ENCODE results near the gene RGS10.

DNA sequence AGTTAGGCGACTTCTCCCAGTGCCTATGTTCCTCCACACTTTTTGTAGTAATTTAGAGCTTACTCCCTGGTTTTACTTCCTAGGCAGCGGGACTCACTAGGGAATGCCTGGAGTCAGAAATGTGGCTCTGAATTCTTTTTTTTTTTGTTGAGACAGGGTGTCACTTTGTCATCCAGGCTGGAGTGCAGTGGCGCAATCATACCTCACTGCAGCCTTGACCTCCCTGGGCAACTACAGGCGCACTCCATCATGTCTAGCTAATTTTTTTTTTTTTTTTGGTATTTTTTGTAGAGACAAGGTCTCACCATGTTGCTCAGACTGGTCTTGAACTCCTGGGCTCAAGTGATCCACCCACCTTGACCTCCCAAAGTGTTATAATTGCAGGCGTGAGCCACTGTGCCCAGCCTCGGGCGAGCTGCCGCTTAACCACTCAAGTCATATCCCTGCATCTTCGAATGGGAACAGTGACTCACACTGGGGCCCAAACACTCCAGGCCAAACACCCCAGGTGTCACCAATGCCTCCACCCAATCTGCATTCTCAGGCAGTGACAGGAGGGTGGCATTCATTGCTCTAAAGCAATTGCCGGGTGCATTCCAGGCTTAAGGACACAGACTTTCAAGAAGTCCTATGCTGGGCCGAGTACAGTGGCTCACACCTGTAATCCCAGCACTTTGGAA lies 19.6 kb downstream of the RGS10 start:
- TF ChIP-seq EZH2phosphoT487 (IDR thresholded peaks at IDR 0.05; ENCODE audit: borderline replicate concordance) = no peak
- TF ChIP-seq, protein P1, sequence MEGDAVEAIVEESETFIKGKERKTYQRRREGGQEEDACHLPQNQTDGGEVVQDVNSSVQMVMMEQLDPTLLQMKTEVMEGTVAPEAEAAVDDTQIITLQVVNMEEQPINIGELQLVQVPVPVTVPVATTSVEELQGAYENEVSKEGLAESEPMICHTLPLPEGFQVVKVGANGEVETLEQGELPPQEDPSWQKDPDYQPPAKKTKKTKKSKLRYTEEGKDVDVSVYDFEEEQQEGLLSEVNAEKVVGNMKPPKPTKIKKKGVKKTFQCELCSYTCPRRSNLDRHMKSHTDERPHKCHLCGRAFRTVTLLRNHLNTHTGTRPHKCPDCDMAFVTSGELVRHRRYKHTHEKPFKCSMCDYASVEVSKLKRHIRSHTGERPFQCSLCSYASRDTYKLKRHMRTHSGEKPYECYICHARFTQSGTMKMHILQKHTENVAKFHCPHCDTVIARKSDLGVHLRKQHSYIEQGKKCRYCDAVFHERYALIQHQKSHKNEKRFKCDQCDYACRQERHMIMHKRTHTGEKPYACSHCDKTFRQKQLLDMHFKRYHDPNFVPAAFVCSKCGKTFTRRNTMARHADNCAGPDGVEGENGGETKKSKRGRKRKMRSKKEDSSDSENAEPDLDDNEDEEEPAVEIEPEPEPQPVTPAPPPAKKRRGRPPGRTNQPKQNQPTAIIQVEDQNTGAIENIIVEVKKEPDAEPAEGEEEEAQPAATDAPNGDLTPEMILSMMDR (conservative IDR thresholded peaks at IDR 0.05; ENCODE audit: low read length) = no peak
